Kidney epithelial cell (primary cell): Measurements from ENCODE around the gene FAM43B. TPM values are rescaled to one million over a fixed set of nuclear protein-coding genes. Genes with fewer than 3 reads are reported as not detected.

Experiments
- DNase-seq: peaks from one replicate; pipeline ENCODE4 v3.0.0-alpha.2; 2010; ENCODE audit warnings: low read depth
- H3K27me3 ChIP-seq: 2 replicates; pipeline ENCODE4 v1.6.0; 2011; ENCODE audit warnings: low read length; ENCODE audit not compliant: control insufficient read depth, insufficient read depth
- H3K36me3 ChIP-seq: 2 replicates; pipeline ENCODE4 v1.5.1; 2011; ENCODE audit warnings: low read length; ENCODE audit not compliant: control insufficient read depth, insufficient read depth
- H3K4me3 ChIP-seq: 2 replicates; pipeline ENCODE4 v1.5.1; 2011; ENCODE audit warnings: low read depth, mild to moderate bottlenecking, control low read depth, low read length
- total RNA-seq: library from RNA; depleted of rRNA; stranded (reverse); fragments of >200 nt; gene quantifications from 2 replicates; pipeline ENCODE4 v1.2.3, GENCODE V29; 2015
- TF ChIP-seq, protein P1 (sequence below): IDR thresholded peaks from 2 replicates; pipeline ENCODE4 v1.5.1; 2011; ENCODE audit warnings: mild to moderate bottlenecking, moderate library complexity, low read length, control low read depth, inconsistent platforms; ENCODE audit not compliant: insufficient read depth, poor library complexity, severe bottlenecking

The FAM43B gene
- total RNA-seq, 1 donor from 2014 or later = 0.13 TPM

DNA sequence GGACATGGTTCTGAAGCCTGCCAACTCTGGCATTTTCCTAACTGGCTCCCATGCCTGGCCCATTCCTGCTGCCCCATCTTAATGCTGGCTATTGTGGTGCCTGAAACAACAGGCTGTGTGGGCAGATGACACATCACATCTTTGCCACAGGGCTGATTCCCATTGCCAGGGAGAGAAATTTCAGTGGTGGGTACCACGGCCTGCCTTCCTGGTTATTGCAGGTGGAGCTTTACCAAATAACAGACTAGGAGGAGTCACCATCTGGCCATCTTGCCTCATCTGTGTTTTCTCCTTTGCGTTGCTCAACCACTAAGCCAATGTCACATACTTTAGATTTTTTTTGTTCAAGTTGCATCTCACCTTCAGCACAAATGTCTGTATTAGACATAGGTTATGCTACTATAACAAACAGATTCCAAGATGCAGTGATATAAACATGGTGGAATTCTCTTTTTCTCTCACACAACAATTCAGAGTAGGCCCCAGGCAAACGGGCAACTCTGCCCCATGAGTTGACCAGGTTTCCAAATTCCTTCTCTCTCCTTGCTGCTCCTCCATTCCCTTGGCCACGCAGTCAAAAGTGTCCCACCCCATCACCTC is 50.6 kb downstream of the FAM43B start:
- TF ChIP-seq, protein P1, sequence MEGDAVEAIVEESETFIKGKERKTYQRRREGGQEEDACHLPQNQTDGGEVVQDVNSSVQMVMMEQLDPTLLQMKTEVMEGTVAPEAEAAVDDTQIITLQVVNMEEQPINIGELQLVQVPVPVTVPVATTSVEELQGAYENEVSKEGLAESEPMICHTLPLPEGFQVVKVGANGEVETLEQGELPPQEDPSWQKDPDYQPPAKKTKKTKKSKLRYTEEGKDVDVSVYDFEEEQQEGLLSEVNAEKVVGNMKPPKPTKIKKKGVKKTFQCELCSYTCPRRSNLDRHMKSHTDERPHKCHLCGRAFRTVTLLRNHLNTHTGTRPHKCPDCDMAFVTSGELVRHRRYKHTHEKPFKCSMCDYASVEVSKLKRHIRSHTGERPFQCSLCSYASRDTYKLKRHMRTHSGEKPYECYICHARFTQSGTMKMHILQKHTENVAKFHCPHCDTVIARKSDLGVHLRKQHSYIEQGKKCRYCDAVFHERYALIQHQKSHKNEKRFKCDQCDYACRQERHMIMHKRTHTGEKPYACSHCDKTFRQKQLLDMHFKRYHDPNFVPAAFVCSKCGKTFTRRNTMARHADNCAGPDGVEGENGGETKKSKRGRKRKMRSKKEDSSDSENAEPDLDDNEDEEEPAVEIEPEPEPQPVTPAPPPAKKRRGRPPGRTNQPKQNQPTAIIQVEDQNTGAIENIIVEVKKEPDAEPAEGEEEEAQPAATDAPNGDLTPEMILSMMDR = no peak
- H3K4me3 ChIP-seq = no peak overlapping the region
- no peak for DNase-seq
- H3K27me3 ChIP-seq = no peaks in the 10 kb centered on the region
- no peaks in the 10 kb centered on the region for H3K36me3 ChIP-seq

DNA sequence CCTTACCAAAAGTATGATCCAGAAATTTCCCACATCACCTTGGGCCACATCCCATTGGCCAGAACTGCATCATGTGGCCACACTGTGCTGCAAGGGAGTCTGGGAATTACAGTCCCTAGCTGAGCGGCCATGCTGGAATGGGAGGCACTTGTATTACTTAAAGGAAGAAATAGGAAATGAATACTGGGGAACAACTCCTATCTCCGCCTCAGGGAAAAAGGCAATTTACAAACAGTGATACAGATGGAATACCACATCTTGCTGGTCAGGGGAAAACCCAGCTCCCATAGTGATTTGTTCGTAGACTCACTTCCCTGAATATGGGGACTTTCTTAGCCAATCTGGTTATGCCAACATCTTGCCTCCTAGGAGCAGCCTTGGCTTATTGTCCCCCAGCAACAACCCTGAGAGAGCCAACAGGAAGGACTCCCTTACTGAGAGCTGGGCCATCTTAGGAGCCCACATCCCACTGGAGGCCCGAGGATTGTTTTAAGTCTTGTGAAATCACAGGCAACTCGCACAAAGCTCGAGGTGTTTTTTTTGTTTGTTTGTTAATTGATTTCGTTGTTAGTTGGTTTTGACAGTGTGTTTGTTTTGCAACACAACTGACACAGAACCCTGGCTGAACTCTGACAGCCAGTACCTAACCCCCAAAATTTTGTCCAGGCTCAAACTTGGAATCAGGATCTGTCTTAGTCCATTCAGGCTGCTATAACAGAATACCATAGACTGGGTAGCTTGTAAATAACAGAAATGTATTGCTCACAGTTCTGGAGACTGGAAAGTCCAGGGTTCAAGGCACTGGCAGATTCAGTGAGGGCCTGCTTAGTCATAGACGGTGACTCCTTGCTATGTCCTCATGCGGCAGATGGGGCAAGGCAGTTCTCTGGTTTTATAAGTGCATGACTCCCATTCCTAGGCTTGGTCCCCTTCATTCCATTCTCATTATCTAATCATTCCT is 51.4 kb downstream of the FAM43B start:
- DNase-seq = peak; percentile 82

More for the DNA sequence above, 51.4 kb downstream of the FAM43B start:
- TF ChIP-seq, protein P1 = no peak
- no peaks in the 10 kb centered on the region for H3K27me3 ChIP-seq
- H3K4me3 ChIP-seq = no peak overlapping the region
- H3K36me3 ChIP-seq = no peaks in the 10 kb centered on the region

Other genes with a start within 250 kb of the FAM43B start
- 39.8 and 42.6 TPM in 2 replicates for gene CAMK2N1, start 66.4 kb upstream of the FAM43B start, total RNA-seq
- 43.0 and 46.5 TPM in 2 replicates for gene MUL1, start 44.4 kb upstream of the FAM43B start, total RNA-seq
- gene CDA, start 36.5 kb downstream of the FAM43B start, total RNA-seq = 2.7 and 3.1 TPM in 2 replicates
- 57.4 and 57.7 TPM in 2 replicates for gene PINK1, start 80.9 kb downstream of the FAM43B start, total RNA-seq
- gene DDOST, start 108.8 kb downstream of the FAM43B start, total RNA-seq = 327 and 347 TPM in 2 replicates
- 1.3 and 1.6 TPM in 2 replicates for gene KIF17, start 165.4 kb downstream of the FAM43B start, total RNA-seq
- 11.7 and 17.5 TPM in 2 replicates for gene SH2D5, start 180.1 kb downstream of the FAM43B start, total RNA-seq
- 101 and 122 TPM in 2 replicates for gene HP1BP3, start 234.7 kb downstream of the FAM43B start, total RNA-seq